Measurements from ENCODE around the gene TNIK.

TNIK gene

GRCh38 chr3:171055336-171056178, 404.6 kb downstream of the TNIK start:
- ChIA-PET CTCF (interaction anchor here (0.7 to 2.9 kb wide), 5 partner anchors 7 to 510 kb away, joined by 3 to 14 read pairs (median 3); no protein-coding TSS in a partner anchor), POLR2A (no interaction called here)
- no peak for TF ChIP-seq CTCF (IDR thresholded peaks at IDR 0.05; ENCODE audit: insufficient read depth, low read length, missing control alignments)
- no peak for DNase-seq (ENCODE audit: low read depth, low spot score)
- no peak overlapping the region for H3K4me3 ChIP-seq (ENCODE audit: low read depth, low read length)

- DNase-seq (ENCODE audit: low read depth, low spot score), result no peak
- no peak overlapping the region for H3K4me3 ChIP-seq (ENCODE audit: low read depth, low read length)
- ChIA-PET CTCF (interaction anchor here (0.7 to 2.9 kb wide), 8 partner anchors 8 to 512 kb away, joined by 3 to 14 read pairs (median 3); no protein-coding TSS in a partner anchor), POLR2A (no interaction called here)
- TF ChIP-seq CTCF (IDR thresholded peaks at IDR 0.05; ENCODE audit: insufficient read depth, low read length, missing control alignments), result no peak
Measured at GRCh38 chr3:171054921-171055320, 405.3 kb downstream of the TNIK start.

GRCh38 chr3:171054231-171054630, 406.0 kb downstream of the TNIK start:
- DNase-seq (ENCODE audit: low read depth, low spot score), result no peak
- ChIA-PET POLR2A (no interaction called here), CTCF (interaction anchor here (0.7 to 2.9 kb wide), 5 partner anchors 9 to 512 kb away, joined by 3 to 14 read pairs (median 3); no protein-coding TSS in a partner anchor)

GRCh38 chr3:171049861-171050444, 410.3 kb downstream of the TNIK start:
- peak; percentile 66 for TF ChIP-seq CTCF (IDR thresholded peaks at IDR 0.05; ENCODE audit: insufficient read depth, low read length, missing control alignments)
- ChIA-PET CTCF (interaction anchor here (0.7 to 5.3 kb wide), 33 partner anchors 11 to 525 kb away, joined by 3 to 58 read pairs (median 4); partner anchors contain the start of gene SLC2A2), POLR2A (interaction anchor here (0.6 kb wide), 1 partner anchor 410 kb away, joined by 3 read pairs; the partner anchor contains the start of gene TNIK)
- H3K4me3 ChIP-seq (ENCODE audit: low read depth, low read length), result no peak overlapping the region
- DNase-seq (ENCODE audit: low read depth, low spot score), result no peak

More at GRCh38 chr3:171054231-171054630, 406.0 kb downstream of the TNIK start:
- H3K4me3 ChIP-seq (ENCODE audit: low read depth, low read length), result no peak overlapping the region
- no peak for TF ChIP-seq CTCF (IDR thresholded peaks at IDR 0.05; ENCODE audit: insufficient read depth, low read length, missing control alignments)

- CTCF ChIA-PET, result interaction anchor here (1.3 to 5.3 kb wide), 6 partner anchors 9 to 519 kb away, joined by 3 to 58 read pairs (median 6); no protein-coding TSS in a partner anchor
- no peak overlapping the region for H3K4me3 ChIP-seq (ENCODE audit: low read depth, low read length)
- TF ChIP-seq CTCF (IDR thresholded peaks at IDR 0.05; ENCODE audit: insufficient read depth, low read length, missing control alignments), result no peak
- POLR2A ChIA-PET, result no interaction called here
- no peak for DNase-seq (ENCODE audit: low read depth, low spot score)
Measured at GRCh38 chr3:171046760-171047159, 413.4 kb downstream of the TNIK start.
